HepG2 (cell line): ENCODE results near the gene C22orf31. TPM values are rescaled to one million over a fixed set of nuclear protein-coding genes. Genes with fewer than 3 reads are reported as not detected.

Experiments
- BRD4 ChIP-seq: sonication (generic); formaldehyde crosslinking; IDR thresholded peaks from 2 replicates; pipeline ENCODE4 v1.4.0; 2020; ENCODE audit warnings: missing genetic modification reagents
- CHD4 ChIP-seq: fragments of 200-600 bp; sonication (generic); IDR thresholded peaks from 2 replicates; pipeline ENCODE4 v1.7.0; 2017; ENCODE audit warnings: mild to moderate bottlenecking, low read length, borderline replicate concordance
- FOXK2 ChIP-seq: fragments of 450-650 bp; IDR thresholded peaks from 2 replicates; pipeline ENCODE4 v1.6.1; 2016
- GFI1 ChIP-seq: sonication (generic); formaldehyde crosslinking; IDR thresholded peaks from 2 replicates; pipeline ENCODE4 v1.5.0; 2020; ENCODE audit warnings: missing genetic modification reagents, mild to moderate bottlenecking, borderline replicate concordance
- GLI4 ChIP-seq: sonication (generic); formaldehyde crosslinking; IDR thresholded peaks from 2 replicates; pipeline ENCODE4 v1.5.1; 2020; ENCODE audit warnings: missing genetic modification reagents, mild to moderate bottlenecking, moderate library complexity, borderline replicate concordance
- HOXA9 ChIP-seq: sonication (generic); formaldehyde crosslinking; IDR thresholded peaks from 2 replicates; pipeline ENCODE4 v1.8.1; 2022; ENCODE audit warnings: missing genetic modification reagents, mild to moderate bottlenecking, moderate library complexity, borderline replicate concordance
- MBD4 ChIP-seq: IDR thresholded peaks from 2 replicates; pipeline ENCODE4 v1.6.1; 2012; ENCODE audit warnings: low read length, inconsistent platforms, borderline replicate concordance
- NFE2L1 ChIP-seq: sonication (generic); formaldehyde crosslinking; IDR thresholded peaks from 2 replicates; pipeline ENCODE4 v1.4.0; 2020; ENCODE audit warnings: missing genetic modification reagents, mild to moderate bottlenecking, borderline replicate concordance
- SETDB1 ChIP-seq: sonication (generic); formaldehyde crosslinking; IDR thresholded peaks from 2 replicates; pipeline ENCODE4 v1.5.1; 2020; ENCODE audit warnings: missing genetic modification reagents, mild to moderate bottlenecking, borderline replicate concordance
- SOX6 ChIP-seq, 2 experiments: fragments of 450-650 bp in 1 of 2; sonication (generic) in 1 of 2; formaldehyde crosslinking in 1 of 2; IDR thresholded peaks; 2 replicates each; pipeline versions ENCODE4 v1.4.0 to v1.6.1; 2017 to 2020; ENCODE audit warnings: antibody characterized with exemption in 1 of 2, mild to moderate bottlenecking in 1 of 2, missing genetic modification reagents in 1 of 2
- TAF15 ChIP-seq: fragments of 200-400 bp; formaldehyde crosslinking; IDR thresholded peaks from one replicate; pipeline ENCODE4 v1.6.1; 2018; ENCODE audit warnings: mild to moderate bottlenecking, low read depth, low read length; ENCODE audit not compliant: poor library complexity, severe bottlenecking
- TEAD2 ChIP-seq: sonication (generic); formaldehyde crosslinking; IDR thresholded peaks from 2 replicates; pipeline ENCODE4 v1.9.0; 2021; ENCODE audit warnings: missing genetic modification reagents
- TOPORS ChIP-seq: sonication (generic); formaldehyde crosslinking; IDR thresholded peaks from 2 replicates; pipeline ENCODE4 v1.8.0; 2023; ENCODE audit warnings: mild to moderate bottlenecking, missing genetic modification reagents
- U2AF1 ChIP-seq: fragments of 200-400 bp; formaldehyde crosslinking; optimal IDR thresholded peaks from 2 replicates; pipeline ENCODE3; 2017; ENCODE audit warnings: mild to moderate bottlenecking, low read depth, low read length
- XRCC5 ChIP-seq: fragments of 200-400 bp; formaldehyde crosslinking; optimal IDR thresholded peaks from 2 replicates; pipeline ENCODE3; 2017; ENCODE audit warnings: mild to moderate bottlenecking, low read length
- ZBTB1 ChIP-seq: sonication (generic); formaldehyde crosslinking; IDR thresholded peaks from 2 replicates; pipeline ENCODE4 v1.4.0; 2020; ENCODE audit warnings: missing genetic modification reagents, borderline replicate concordance
- ZFAT ChIP-seq: sonication (generic); formaldehyde crosslinking; conservative IDR thresholded peaks from 2 replicates; pipeline ENCODE4 v1.8.1; 2023; ENCODE audit warnings: missing genetic modification reagents, inconsistent platforms
- ZFP82 ChIP-seq: sonication (generic); formaldehyde crosslinking; IDR thresholded peaks from 2 replicates; pipeline ENCODE4 v1.5.1; 2020; ENCODE audit warnings: mild to moderate bottlenecking, missing genetic modification reagents, borderline replicate concordance
- ZFYVE20 ChIP-seq: sonication (generic); formaldehyde crosslinking; IDR thresholded peaks from 2 replicates; pipeline ENCODE4 v1.8.0; 2023; ENCODE audit warnings: low read depth, mild to moderate bottlenecking, moderate library complexity, missing genetic modification reagents, borderline replicate concordance
- ZNF101 ChIP-seq: sonication (generic); formaldehyde crosslinking; IDR thresholded peaks from 2 replicates; pipeline ENCODE4 v1.4.0; 2020; ENCODE audit warnings: mild to moderate bottlenecking, low read depth, missing genetic modification reagents, borderline replicate concordance
- ZNF296 ChIP-seq: sonication (generic); formaldehyde crosslinking; conservative IDR thresholded peaks from 2 replicates; pipeline ENCODE4 v1.5.0; 2020; ENCODE audit warnings: mild to moderate bottlenecking, missing genetic modification reagents
- ZNF3 ChIP-seq: IDR thresholded peaks from 2 replicates; pipeline ENCODE4 v1.7.0; 2017; ENCODE audit warnings: inconsistent platforms
- ZNF33A ChIP-seq: sonication (generic); formaldehyde crosslinking; IDR thresholded peaks from 2 replicates; pipeline ENCODE4 v1.5.1; 2020; ENCODE audit warnings: missing genetic modification reagents, mild to moderate bottlenecking, moderate library complexity, borderline replicate concordance
- ZNF496 ChIP-seq: sonication (generic); formaldehyde crosslinking; IDR thresholded peaks from 2 replicates; pipeline ENCODE4 v1.8.1; 2023; ENCODE audit warnings: mild to moderate bottlenecking, moderate library complexity, missing genetic modification reagents; ENCODE audit not compliant: insufficient replicate concordance
- ZNF768 ChIP-seq: sonication (generic); formaldehyde crosslinking; IDR thresholded peaks from 2 replicates; pipeline ENCODE4 v1.4.0; 2020; ENCODE audit warnings: missing genetic modification reagents
- ZNF841 ChIP-seq: sonication (generic); formaldehyde crosslinking; IDR thresholded peaks from 2 replicates; pipeline ENCODE4 v1.8.1; 2023; ENCODE audit warnings: missing genetic modification reagents, borderline replicate concordance
- ZNF878 ChIP-seq: sonication (generic); formaldehyde crosslinking; IDR thresholded peaks from 2 replicates; pipeline ENCODE4 v1.8.1; 2023; ENCODE audit warnings: mild to moderate bottlenecking, missing genetic modification reagents, moderate library complexity
- ZSCAN25 ChIP-seq: sonication (generic); formaldehyde crosslinking; IDR thresholded peaks from 2 replicates; pipeline ENCODE4 v1.8.0; 2022; ENCODE audit warnings: mild to moderate bottlenecking, missing genetic modification reagents
- polyA plus RNA-seq, 8 experiments: library from polyadenylated mRNA; depleted of rRNA in 3 of 8; stranded (reverse) in 7 of 8; unstranded in 1 of 8; fragments of >200 nt; fragmentation: Illumina TruSeq in 4 of 8; extraction: Trizol in 4 of 8; gene quantifications; 2 replicates each; pipeline versions ENCODE4 v1.2.1 to v1.2.3, GENCODE V29; 2011 to 2016; ENCODE audit warnings: low read depth in 4 of 8, missing spikeins in 1 of 8, mixed read lengths in 1 of 8; ENCODE audit not compliant: insufficient read depth in 1 of 8
- total RNA-seq, 5 experiments: library from RNA; depleted of rRNA; stranded (reverse); fragments of >200 nt; fragmentation: Illumina TruSeq; extraction: Trizol; gene quantifications; 2 replicates each; pipeline ENCODE4 v1.2.3, GENCODE V29; 2016; ENCODE audit warnings: low read depth in 1 of 5
- TF ChIP-seq, protein P1 (sequence below): sonication (generic); formaldehyde crosslinking; conservative IDR thresholded peaks from 2 replicates; pipeline ENCODE4 v1.8.0; 2022; ENCODE audit warnings: mild to moderate bottlenecking, moderate library complexity, missing genetic modification reagents

Gene C22orf31
- total and polyA plus RNA-seq, 2 of the 13 experiments (the other 11 are each of a cell fraction or from before 2014, with no cell fraction given), result not detected

DNA sequence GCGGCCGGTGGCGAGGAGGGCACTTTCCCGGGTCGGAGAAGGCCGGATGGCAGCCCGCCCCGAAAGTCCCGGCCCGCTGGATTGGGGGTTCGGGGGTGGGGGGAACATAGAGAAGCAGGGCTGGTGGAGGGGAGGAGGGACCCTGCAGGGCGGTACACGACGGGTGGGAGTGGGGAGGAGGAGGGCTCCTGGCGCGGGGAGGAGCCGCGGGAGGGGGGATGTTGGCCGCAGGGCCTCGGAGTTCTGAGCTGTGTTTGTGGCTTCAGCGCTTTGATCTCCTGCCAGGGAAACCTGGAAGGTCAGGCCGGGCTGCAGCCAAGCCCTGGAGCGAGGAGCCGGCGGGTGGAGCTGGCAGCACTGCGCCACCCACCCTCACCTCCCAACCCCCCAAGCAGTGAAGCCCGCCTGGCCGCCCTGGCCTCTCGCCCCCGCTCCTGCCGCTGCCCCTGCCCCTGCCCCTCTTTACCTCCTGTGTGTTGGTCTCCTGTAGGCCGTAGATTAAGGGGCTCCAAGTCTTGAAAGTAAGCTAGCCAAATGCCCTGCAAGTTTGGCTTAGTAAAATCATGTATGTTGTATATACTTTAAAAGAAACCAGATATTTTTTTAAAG is 30.9 kb downstream of the C22orf31 start (continued):
- TF ChIP-seq TAF15, result peak; percentile 51
- no peak for TF ChIP-seq ZNF296 (CRISPR knock-in tag)
- no peak for TF ChIP-seq GLI4 (CRISPR knock-in tag)
- TF ChIP-seq ZSCAN25 (CRISPR knock-in tag), result peak; percentile 92
- no peak for TF ChIP-seq TEAD2 (CRISPR knock-in tag)
- TF ChIP-seq ZNF3 (CRISPR knock-in tag), result no peak
- 0 out of 2 replicates have a peak, but pooled peaks have one; percentile 57 for TF ChIP-seq ZNF101 (CRISPR knock-in tag)
- TF ChIP-seq SOX6 (IDR thresholded peaks at IDR 0.05), result no peak
- peak; percentile 88 for TF ChIP-seq SOX6 (CRISPR knock-in tag; IDR thresholded peaks at IDR 0.05)
- TF ChIP-seq XRCC5, result peak; percentile 47
- TF ChIP-seq BRD4 (CRISPR knock-in tag), result peak; percentile 97
- TF ChIP-seq SETDB1 (CRISPR knock-in tag), result no peak
- TF ChIP-seq, protein P1, sequence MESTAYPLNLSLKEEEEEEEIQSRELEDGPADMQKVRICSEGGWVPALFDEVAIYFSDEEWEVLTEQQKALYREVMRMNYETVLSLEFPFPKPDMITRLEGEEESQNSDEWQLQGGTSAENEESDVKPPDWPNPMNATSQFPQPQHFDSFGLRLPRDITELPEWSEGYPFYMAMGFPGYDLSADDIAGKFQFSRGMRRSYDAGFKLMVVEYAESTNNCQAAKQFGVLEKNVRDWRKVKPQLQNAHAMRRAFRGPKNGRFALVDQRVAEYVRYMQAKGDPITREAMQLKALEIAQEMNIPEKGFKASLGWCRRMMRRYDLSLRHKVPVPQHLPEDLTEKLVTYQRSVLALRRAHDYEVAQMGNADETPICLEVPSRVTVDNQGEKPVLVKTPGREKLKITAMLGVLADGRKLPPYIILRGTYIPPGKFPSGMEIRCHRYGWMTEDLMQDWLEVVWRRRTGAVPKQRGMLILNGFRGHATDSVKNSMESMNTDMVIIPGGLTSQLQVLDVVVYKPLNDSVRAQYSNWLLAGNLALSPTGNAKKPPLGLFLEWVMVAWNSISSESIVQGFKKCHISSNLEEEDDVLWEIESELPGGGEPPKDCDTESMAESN (CRISPR knock-in tag), result peak; percentile 83; the same call in 1 of the 2 replicates
- TF ChIP-seq ZNF496, result no peak
- TF ChIP-seq ZFP82 (CRISPR knock-in tag), result peak; percentile 73; the same call in 1 of the 2 replicates
- TF ChIP-seq ZFYVE20 (CRISPR knock-in tag), result no peak
- no peak for TF ChIP-seq NFE2L1 (CRISPR knock-in tag)
- TF ChIP-seq U2AF1, result no peak
- peak; percentile 77 for TF ChIP-seq ZNF768
- no peak for TF ChIP-seq ZNF841
- TF ChIP-seq ZFAT (CRISPR knock-in tag), result no peak
- TF ChIP-seq FOXK2, result no peak
- TF ChIP-seq CHD4, result no peak
- peak; percentile 72; the same call in 1 of the 2 replicates for TF ChIP-seq GFI1
- TF ChIP-seq HOXA9 (CRISPR knock-in tag), result no peak
- TF ChIP-seq MBD4, result no peak
- peak; percentile 53; the same call in 1 of the 2 replicates for TF ChIP-seq ZNF878 (CRISPR knock-in tag)
- TF ChIP-seq TOPORS (CRISPR knock-in tag), result no peak
- TF ChIP-seq ZBTB1 (CRISPR knock-in tag), result no peak
- no peak for TF ChIP-seq ZNF33A (CRISPR knock-in tag)
